HepG2 (cell line): Measurements from ENCODE around the gene SEC23IP. TPM values are rescaled to one million over a fixed set of nuclear protein-coding genes. Genes with fewer than 3 reads are reported as not detected.

Experiments used
- AKAP8 ChIP-seq: sonication (generic); formaldehyde crosslinking; IDR thresholded peaks from 2 replicates; pipeline ENCODE4 v1.5.1; 2020; ENCODE audit warnings: mild to moderate bottlenecking, missing genetic modification reagents
- DNMT3B ChIP-seq: conservative IDR thresholded peaks from 2 replicates; pipeline ENCODE4 v1.6.1; 2016; ENCODE audit warnings: missing biosample characterization, control low read depth
- EED ChIP-seq: sonication (generic); formaldehyde crosslinking; IDR thresholded peaks from 2 replicates; pipeline ENCODE4 v1.5.0; 2020; ENCODE audit warnings: mild to moderate bottlenecking, missing genetic modification reagents
- GPN1 ChIP-seq: sonication (generic); formaldehyde crosslinking; IDR thresholded peaks from 2 replicates; pipeline ENCODE4 v1.5.1; 2020; ENCODE audit warnings: missing genetic modification reagents, borderline replicate concordance
- NFYC ChIP-seq: IDR thresholded peaks from 2 replicates; pipeline ENCODE4 v1.6.1; 2016; ENCODE audit warnings: missing genetic modification reagents, missing compliant biosample characterization
- PLRG1 ChIP-seq: fragments of 450-650 bp; conservative IDR thresholded peaks from 2 replicates; pipeline ENCODE4 v1.6.1; 2016
- ZFAT ChIP-seq: sonication (generic); formaldehyde crosslinking; conservative IDR thresholded peaks from 2 replicates; pipeline ENCODE4 v1.8.1; 2023; ENCODE audit warnings: missing genetic modification reagents, inconsistent platforms
- ZNF235 ChIP-seq: sonication (generic); formaldehyde crosslinking; IDR thresholded peaks from 2 replicates; pipeline ENCODE4 v1.8.1; 2023; ENCODE audit warnings: mild to moderate bottlenecking, missing genetic modification reagents, borderline replicate concordance
- ZNF333 ChIP-seq: sonication (generic); formaldehyde crosslinking; IDR thresholded peaks from 2 replicates; pipeline ENCODE4 v1.4.0; 2020; ENCODE audit warnings: mild to moderate bottlenecking, missing genetic modification reagents, borderline replicate concordance
- polyA plus RNA-seq, 8 experiments: library from polyadenylated mRNA; depleted of rRNA in 3 of 8; stranded (reverse) in 7 of 8; unstranded in 1 of 8; fragments of >200 nt; fragmentation: Illumina TruSeq in 4 of 8; extraction: Trizol in 4 of 8; gene quantifications; 2 replicates each; pipeline versions ENCODE4 v1.2.1 to v1.2.3, GENCODE V29; 2011 to 2016; ENCODE audit warnings: low read depth in 4 of 8, missing spikeins in 1 of 8, mixed read lengths in 1 of 8; ENCODE audit not compliant: insufficient read depth in 1 of 8
- total RNA-seq, 5 experiments: library from RNA; depleted of rRNA; stranded (reverse); fragments of >200 nt; fragmentation: Illumina TruSeq; extraction: Trizol; gene quantifications; 2 replicates each; pipeline ENCODE4 v1.2.3, GENCODE V29; 2016; ENCODE audit warnings: low read depth in 1 of 5
- TF ChIP-seq, protein P1 (sequence below): sonication (generic); formaldehyde crosslinking; IDR thresholded peaks from 2 replicates; pipeline ENCODE4 v1.4.0; 2020; ENCODE audit warnings: missing genetic modification reagents, borderline replicate concordance
- TF ChIP-seq, protein P2 (sequence below): sonication (generic); formaldehyde crosslinking; IDR thresholded peaks from 2 replicates; pipeline ENCODE4 v1.4.0; 2020; ENCODE audit warnings: mild to moderate bottlenecking, missing genetic modification reagents

The SEC23IP gene
- total and polyA plus RNA-seq, 2 of the 13 experiments (the other 11 are each of a cell fraction or from before 2014, with no cell fraction given): 32.3 to 57.7 TPM

DNA sequence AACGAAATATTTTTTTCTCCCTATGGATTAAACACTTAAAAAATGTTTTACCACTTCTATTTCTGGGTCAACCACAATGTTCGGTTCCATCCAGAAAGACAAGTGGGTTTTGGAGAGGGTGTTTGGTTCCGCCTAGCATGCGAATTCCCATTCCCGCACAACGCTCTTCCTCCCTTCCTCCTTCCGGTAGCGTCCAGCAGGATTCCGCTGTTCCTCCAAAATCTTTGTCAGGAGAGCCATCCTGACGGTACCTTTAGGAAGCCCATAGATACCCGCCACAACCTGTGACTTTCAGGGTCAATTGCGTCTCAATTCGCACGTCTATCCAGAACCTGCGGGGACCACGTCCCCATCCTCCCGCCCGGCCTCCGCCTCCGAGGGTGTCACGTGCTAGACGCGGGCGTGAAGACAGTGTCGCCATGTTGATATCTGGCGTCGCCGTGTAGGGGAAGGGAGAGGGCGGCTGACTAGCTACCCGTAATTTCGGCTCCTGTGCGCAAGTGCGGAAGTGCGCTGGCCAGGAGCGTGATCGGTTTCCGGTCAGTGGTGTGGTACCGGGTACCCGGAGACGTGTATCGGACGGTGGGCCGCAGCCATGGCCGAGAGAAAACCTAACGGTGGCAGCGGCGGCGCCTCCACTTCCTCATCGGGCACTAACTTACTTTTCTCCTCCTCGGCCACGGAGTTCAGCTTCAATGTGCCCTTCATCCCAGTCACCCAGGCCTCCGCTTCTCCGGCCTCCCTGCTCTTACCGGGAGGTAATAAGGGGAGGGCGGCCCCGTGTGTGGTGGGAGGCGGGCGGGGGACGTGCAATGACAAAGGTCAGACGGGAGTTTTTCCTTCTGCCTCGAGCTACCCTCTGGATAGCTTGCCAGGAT is at the start of gene SEC23IP (continued):
- TF ChIP-seq ZNF333 (CRISPR knock-in tag) (no peak), NFYC (CRISPR knock-in tag) (peak; percentile 51), DNMT3B (CRISPR knock-in tag) (peak; percentile 61; the same call in 1 of the 2 replicates), GPN1 (CRISPR knock-in tag) (no peak; the same call in 1 of the 2 replicates), EED (peak; percentile 41; the same call in 1 of the 2 replicates), PLRG1 (no peak), ZFAT (no peak; the same call in 1 of the 2 replicates), AKAP8 (CRISPR knock-in tag) (peak; percentile 30; the same call in 1 of the 2 replicates), ZNF235 (CRISPR knock-in tag) (no peak)
- TF ChIP-seq, protein P1, sequence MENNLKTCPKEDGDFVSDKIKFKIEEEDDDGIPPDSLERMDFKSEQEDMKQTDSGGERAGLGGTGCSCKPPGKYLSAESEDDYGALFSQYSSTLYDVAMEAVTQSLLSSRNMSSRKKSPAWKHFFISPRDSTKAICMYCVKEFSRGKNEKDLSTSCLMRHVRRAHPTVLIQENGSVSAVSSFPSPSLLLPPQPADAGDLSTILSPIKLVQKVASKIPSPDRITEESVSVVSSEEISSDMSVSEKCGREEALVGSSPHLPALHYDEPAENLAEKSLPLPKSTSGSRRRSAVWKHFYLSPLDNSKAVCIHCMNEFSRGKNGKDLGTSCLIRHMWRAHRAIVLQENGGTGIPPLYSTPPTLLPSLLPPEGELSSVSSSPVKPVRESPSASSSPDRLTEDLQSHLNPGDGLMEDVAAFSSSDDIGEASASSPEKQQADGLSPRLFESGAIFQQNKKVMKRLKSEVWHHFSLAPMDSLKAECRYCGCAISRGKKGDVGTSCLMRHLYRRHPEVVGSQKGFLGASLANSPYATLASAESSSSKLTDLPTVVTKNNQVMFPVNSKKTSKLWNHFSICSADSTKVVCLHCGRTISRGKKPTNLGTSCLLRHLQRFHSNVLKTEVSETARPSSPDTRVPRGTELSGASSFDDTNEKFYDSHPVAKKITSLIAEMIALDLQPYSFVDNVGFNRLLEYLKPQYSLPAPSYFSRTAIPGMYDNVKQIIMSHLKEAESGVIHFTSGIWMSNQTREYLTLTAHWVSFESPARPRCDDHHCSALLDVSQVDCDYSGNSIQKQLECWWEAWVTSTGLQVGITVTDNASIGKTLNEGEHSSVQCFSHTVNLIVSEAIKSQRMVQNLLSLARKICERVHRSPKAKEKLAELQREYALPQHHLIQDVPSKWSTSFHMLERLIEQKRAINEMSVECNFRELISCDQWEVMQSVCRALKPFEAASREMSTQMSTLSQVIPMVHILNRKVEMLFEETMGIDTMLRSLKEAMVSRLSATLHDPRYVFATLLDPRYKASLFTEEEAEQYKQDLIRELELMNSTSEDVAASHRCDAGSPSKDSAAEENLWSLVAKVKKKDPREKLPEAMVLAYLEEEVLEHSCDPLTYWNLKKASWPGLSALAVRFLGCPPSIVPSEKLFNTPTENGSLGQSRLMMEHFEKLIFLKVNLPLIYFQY: no peak; the same call in none of the 2 replicates
- TF ChIP-seq, protein P2, sequence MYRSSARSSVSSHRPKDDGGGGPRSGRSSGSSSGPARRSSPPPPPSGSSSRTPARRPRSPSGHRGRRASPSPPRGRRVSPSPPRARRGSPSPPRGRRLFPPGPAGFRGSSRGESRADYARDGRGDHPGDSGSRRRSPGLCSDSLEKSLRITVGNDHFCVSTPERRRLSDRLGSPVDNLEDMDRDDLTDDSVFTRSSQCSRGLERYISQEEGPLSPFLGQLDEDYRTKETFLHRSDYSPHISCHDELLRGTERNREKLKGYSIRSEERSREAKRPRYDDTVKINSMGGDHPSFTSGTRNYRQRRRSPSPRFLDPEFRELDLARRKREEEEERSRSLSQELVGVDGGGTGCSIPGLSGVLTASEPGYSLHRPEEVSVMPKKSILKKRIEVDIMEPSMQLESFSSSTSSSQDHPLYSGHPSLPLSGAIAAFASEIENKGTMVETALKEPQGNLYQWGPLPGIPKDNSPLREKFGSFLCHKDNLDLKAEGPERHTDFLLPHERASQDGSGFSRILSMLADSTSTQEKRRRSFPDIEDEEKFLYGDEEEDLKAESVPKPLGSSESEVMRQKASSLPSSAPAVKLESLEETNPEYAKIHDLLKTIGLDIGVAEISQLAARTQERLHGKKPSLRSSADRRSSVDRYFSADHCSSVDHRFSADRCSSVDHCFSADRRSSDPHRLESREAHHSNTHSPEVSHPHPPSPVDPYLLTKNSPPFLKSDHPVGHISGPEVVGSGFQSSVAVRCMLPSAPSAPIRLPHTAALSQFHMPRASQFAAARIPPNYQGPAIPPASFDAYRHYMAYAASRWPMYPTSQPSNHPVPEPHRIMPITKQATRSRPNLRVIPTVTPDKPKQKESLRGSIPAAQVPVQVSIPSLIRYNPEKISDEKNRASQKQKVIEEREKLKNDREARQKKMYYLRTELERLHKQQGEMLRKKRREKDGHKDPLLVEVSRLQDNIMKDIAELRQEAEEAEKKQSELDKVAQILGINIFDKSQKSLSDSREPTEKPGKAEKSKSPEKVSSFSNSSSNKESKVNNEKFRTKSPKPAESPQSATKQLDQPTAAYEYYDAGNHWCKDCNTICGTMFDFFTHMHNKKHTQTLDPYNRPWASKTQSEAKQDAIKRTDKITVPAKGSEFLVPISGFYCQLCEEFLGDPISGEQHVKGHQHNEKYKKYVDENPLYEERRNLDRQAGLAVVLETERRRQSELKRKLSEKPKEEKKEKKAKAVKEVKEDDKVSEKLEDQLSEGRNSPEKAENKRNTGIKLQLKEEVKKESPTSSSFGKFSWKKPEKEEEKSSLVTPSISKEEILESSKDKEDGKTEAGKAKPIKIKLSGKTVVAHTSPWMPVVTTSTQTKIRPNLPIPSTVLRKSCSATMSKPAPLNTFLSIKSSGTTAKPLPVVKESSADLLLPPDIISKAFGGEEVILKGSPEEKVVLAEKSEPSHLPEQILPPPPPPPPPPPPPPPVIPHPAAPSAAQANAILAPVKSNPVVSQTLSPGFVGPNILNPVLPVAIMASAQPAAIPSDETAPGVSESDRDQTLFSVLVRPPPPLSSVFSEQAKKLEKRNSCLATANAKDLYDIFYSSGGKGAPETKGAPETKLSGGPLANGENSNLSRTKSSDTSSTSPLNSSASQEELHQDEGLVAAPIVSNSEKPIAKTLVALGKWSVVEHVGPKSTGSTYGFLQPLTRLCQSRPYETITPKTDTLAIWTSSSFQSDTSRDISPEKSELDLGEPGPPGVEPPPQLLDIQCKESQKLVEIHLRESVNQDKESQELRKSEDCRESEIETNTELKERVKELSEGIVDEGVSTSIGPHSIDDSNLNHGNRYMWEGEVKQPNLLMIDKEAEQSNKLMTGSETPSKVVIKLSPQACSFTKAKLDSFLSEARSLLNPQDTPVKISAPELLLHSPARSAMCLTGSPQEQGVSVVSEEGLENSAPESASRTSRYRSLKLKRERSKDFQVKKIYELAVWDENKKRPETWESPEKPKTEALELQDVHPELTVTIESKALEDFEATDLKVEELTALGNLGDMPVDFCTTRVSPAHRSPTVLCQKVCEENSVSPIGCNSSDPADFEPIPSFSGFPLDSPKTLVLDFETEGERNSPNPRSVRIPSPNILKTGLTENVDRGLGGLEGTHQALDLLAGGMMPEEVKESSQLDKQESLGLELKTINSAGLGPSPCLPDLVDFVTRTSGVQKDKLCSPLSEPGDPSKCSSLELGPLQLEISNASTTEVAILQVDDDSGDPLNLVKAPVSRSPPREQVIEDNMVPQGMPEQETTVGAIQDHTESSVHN (CRISPR knock-in tag): 0 out of 2 replicates have a peak, but pooled peaks have one; percentile 61
